Chondrocyte (in vitro differentiated cells): ENCODE measurements around the gene EIF5A2. TPM values are rescaled to one million over a fixed set of nuclear protein-coding genes. Genes with fewer than 3 reads are reported as not detected.
"Not testable (repeated sequence)": the region's sequence is repeated elsewhere in the genome, so short reads cannot be mapped to it uniquely, and the experiment has no call there.

Source experiments
- DNase-seq: peaks from one replicate; pipeline ENCODE4 v3.0.0; 2021; ENCODE audit warnings: mixed read lengths, low spot score
- H3K27ac Mint-ChIP-seq: one replicate; pipeline ENCODE4 v1.8.0; 2021; ENCODE audit warnings: mild to moderate bottlenecking, moderate library complexity, mixed read lengths; ENCODE audit not compliant: unreplicated experiment
- H3K27me3 Mint-ChIP-seq: 2 replicates; pipeline ENCODE4 v1.8.0; 2021; ENCODE audit warnings: low read depth, mixed read lengths
- H3K36me3 Mint-ChIP-seq: 2 replicates; pipeline ENCODE4 v1.8.0; 2021; ENCODE audit warnings: low read depth, mixed read lengths
- H3K4me1 Mint-ChIP-seq: 2 replicates; pipeline ENCODE4 v1.8.0; 2021; ENCODE audit warnings: low read depth, mild to moderate bottlenecking, mixed read lengths
- H3K4me3 Mint-ChIP-seq: one replicate; pipeline ENCODE4 v1.8.0; 2021; ENCODE audit warnings: mild to moderate bottlenecking, moderate library complexity, mixed read lengths; ENCODE audit not compliant: unreplicated experiment
- H3K9me3 Mint-ChIP-seq: 2 replicates; pipeline ENCODE4 v1.8.0; 2021; ENCODE audit warnings: low read depth, mixed read lengths
- total RNA-seq: library from RNA; stranded (reverse); gene quantifications from 3 replicates; pipeline ENCODE4 v1.2.1, GENCODE V29; 2021
- TF ChIP-seq, protein P1 (sequence below): fragments of 200-600 bp; sonication (generic); IDR thresholded peaks from 2 replicates; pipeline ENCODE4 v1.5.0; 2021; ENCODE audit warnings: antibody characterized with exemption, mild to moderate bottlenecking, moderate library complexity

Gene EIF5A2
- total RNA-seq, 1 donor from 2014 or later: 31.2 TPM

DNA sequence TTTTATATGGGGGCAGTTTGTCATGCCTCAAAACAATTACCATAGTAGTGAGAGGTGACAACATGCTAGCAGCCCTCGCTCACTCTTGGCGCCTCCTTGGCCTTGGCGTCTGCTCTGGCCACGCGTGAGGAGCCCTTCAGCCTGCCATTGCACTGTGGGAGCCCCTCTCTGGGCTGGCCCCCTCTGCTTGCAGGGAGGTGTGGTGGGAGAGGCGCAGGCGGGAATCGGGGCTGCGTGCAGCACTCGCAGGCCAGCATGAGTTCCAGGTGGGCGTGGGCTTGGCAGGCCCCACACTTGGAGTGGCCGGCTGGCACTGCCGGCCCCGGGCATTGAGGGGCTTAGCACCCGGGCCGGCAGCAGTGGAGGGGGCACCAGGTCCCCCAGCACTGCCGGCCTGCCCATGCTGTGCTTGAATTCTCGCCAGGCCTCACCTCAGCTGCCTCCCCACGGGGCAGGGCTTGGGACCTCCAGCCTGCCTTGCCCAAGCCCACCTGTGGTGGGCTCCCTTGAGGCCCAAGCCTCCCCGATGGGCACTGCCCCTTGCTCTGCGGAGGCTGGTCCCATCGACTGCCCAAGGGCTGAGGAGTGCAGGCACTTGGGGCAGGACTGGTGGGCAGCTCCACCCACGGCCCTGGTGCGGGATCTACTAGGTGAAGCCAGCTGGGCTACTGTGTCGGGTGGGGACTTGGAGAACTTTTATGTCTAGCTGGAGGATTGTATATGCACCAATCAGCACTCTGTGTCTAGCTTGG is 38.8 kb upstream of the EIF5A2 start:
- Mint-ChIP-seq H3K4me1 (no peaks in the 10 kb centered on the region), H3K4me3 (no peak overlapping the region), H3K27me3 (peaks cover 13% of the 10 kb centered on the region), H3K27ac (no peak overlapping the region), H3K36me3 (no peaks in the 10 kb centered on the region), H3K9me3 (no peaks in the 10 kb centered on the region)
- TF ChIP-seq, protein P1, sequence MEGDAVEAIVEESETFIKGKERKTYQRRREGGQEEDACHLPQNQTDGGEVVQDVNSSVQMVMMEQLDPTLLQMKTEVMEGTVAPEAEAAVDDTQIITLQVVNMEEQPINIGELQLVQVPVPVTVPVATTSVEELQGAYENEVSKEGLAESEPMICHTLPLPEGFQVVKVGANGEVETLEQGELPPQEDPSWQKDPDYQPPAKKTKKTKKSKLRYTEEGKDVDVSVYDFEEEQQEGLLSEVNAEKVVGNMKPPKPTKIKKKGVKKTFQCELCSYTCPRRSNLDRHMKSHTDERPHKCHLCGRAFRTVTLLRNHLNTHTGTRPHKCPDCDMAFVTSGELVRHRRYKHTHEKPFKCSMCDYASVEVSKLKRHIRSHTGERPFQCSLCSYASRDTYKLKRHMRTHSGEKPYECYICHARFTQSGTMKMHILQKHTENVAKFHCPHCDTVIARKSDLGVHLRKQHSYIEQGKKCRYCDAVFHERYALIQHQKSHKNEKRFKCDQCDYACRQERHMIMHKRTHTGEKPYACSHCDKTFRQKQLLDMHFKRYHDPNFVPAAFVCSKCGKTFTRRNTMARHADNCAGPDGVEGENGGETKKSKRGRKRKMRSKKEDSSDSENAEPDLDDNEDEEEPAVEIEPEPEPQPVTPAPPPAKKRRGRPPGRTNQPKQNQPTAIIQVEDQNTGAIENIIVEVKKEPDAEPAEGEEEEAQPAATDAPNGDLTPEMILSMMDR: no peak
- peak; percentile 86 for DNase-seq

DNA sequence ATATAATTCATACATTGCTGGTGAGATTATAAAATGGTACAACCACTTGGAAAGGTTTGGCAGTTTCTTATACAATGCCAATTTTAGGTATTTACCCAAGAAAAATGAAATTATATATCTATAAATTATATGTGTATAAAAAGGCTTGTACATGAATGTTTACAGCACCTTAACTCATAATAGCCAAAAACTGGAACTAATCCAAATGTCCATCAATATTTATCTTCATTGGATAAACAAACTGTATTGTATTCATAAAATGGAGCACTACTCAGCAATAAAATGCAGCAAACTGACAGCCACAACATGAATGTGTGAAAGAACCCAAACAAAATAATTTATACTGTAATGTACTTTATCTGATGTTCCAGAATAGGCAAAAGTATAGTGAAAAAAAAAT is 33.6 kb upstream of the EIF5A2 start:
- Mint-ChIP-seq H3K9me3 (peaks cover 21% of the 10 kb centered on the region), H3K36me3 (peaks cover 5% of the 10 kb centered on the region), H3K4me3 (no peak overlapping the region), H3K4me1 (peaks cover 4% of the 10 kb centered on the region), H3K27me3 (peaks cover 13% of the 10 kb centered on the region), H3K27ac (no peak overlapping the region)
- TF ChIP-seq, protein P1: no peak
- DNase-seq: no peak

DNA sequence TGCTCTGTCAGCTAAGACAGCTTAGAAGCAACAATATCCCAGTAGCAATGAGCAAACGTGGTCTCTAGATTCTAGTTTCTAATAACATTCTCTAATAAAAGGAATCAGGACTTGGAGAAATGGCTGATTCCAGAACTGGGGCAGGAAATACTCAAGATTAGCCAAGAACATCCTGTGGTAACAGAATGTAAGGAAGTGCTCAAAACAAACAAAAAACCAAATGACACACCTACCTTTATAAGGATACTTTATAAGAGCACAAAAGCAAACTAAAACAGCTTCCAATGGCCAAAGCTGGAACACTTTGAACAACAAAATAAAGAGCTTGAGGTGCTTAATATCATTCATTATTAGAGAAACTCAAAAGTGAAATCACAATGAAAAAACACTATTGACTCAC is 33.1 kb upstream of the EIF5A2 start:
- H3K4me3 Mint-ChIP-seq: no peak overlapping the region
- no peak for DNase-seq
- H3K27ac Mint-ChIP-seq: no peak overlapping the region
- H3K27me3 Mint-ChIP-seq: peaks cover 13% of the 10 kb centered on the region
- H3K9me3 Mint-ChIP-seq: peaks cover 21% of the 10 kb centered on the region
- TF ChIP-seq, protein P1: no peak
- H3K4me1 Mint-ChIP-seq: peaks cover 4% of the 10 kb centered on the region
- peaks cover 5% of the 10 kb centered on the region for H3K36me3 Mint-ChIP-seq

DNA sequence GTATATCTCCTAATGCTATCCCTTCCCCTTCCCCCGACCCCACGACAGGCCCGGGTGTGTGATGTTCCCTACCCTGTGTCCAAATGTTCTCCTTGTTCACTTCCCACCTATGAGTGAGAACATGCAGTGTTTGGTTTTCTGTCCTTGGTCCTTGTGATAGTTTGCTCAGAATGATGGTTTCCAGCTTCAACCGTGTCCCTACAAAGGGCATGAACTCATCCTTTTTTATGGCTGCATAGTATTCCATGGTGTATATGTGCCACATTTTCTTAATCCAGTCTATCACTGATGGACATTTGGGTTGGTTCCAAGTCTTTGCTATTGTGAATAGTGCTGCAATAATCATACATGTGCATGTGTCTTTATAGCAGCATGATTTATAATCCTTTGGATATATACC is 24.6 kb upstream of the EIF5A2 start:
- not testable (repeated sequence) for H3K27ac Mint-ChIP-seq, H3K36me3 Mint-ChIP-seq, DNase-seq, H3K27me3 Mint-ChIP-seq, H3K4me3 Mint-ChIP-seq, H3K9me3 Mint-ChIP-seq, H3K4me1 Mint-ChIP-seq

DNA sequence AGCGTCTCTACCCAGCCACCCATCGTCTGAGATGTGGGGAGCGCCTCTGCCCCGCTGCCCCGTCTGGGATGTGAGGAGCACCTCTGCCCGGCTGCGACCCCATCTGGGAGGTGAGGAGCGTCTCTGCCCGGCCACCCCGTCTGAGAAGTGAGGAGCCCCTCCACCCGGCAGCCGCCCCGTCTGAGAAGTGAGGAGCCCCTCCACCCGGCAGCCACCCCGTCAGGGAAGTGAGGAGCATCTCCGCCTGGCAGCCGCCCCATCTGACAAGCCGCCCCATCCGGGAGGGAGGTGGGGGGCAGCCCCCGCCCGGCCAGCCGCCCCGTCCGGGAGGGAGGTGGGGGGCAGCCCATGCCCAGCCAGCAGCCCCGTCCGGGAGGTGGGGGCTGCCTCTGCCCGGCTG is 15.1 kb upstream of the EIF5A2 start:
- H3K4me1 Mint-ChIP-seq, DNase-seq, H3K36me3 Mint-ChIP-seq, H3K27ac Mint-ChIP-seq, H3K4me3 Mint-ChIP-seq: not testable (repeated sequence)
- peaks cover 12% of the 10 kb centered on the region for H3K27me3 Mint-ChIP-seq
- peaks cover 20% of the 10 kb centered on the region for H3K9me3 Mint-ChIP-seq

DNA sequence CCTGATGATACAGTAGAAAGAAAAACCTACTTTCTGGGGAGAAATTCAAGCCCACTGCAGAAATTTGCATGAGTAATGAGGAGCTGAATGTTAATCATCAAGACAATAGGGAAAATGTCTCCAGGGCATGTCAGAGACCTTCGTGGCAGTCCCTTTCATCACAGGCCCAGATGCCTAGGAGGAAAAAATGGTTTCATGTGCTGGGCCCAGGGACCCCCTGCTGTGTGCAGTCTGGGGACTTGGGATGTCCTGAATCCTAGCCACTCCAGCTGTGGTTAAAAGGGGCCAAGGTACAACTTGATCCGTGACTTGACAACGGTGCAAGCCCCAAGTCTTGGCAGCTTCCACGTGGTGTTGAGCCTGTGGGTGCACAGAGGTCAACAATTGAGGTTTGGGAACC is 10.3 kb upstream of the EIF5A2 start:
- Mint-ChIP-seq H3K27ac (no peak overlapping the region), H3K9me3 (peaks cover 25% of the 10 kb centered on the region), H3K4me1 (no peaks in the 10 kb centered on the region), H3K27me3 (peaks cover 14% of the 10 kb centered on the region), H3K4me3 (no peak overlapping the region), H3K36me3 (peaks cover 3% of the 10 kb centered on the region)
- DNase-seq: peak; percentile 29
- TF ChIP-seq, protein P1: no peak
